Non-pigmented ciliary epithelial cell (primary cell): ENCODE data around the gene ANKRD40CL.

Experiments
- DNase-seq: peaks from one replicate; pipeline ENCODE4 v3.0.0-alpha.2; 2010; ENCODE audit warnings: low read depth

Gene ANKRD40CL

DNA sequence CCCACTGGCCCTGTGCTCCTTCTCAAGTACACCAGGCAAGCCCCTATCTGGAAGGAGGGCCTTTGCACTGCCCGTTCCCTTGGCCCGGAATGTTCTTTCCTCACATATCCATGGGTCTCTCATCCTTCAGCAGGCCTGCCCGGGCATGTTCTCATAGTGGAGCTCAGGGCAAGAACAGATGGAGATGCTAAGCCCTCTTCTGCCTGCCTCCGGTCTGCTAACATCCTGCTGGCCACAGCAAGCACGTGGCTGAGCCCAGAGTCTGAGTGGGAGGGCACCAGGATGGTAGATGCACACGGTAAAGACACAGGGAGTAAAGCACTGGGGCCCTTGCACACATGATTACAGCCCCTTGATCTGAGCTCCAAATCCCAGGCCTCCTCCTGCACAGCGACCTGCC, 19.8 kb upstream of the ANKRD40CL start:
- DNase-seq = no peak

DNA sequence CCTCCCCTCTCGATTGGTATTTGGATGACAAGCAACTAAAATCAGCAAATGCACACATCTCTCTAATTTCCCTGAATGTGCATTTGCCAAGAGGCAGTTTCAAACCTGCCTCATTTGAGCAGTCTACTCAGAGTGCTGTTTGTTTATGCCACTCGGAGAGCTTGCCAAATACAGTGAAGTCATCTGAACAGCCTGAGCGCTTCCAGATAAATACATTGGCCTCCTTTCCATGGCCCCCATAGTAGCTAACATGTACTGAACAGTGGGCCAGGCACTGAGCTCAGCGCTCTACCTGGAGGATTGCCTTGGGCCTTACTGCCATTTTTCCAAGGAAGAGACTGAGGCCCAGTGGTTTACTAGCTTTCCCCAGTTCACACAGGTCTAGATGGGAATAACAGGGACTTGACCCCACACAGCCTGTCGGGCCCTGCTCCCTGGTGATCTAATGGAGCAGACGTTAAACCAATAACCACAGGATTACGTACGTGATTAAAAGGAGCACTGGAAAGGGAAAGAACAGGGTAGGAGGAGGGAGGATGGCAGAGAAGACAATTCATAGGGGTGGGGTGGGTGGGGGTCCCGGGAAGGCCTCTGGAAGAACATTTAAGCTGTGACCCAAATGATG, 18.7 kb upstream of the ANKRD40CL start:
- no peak for DNase-seq

DNA sequence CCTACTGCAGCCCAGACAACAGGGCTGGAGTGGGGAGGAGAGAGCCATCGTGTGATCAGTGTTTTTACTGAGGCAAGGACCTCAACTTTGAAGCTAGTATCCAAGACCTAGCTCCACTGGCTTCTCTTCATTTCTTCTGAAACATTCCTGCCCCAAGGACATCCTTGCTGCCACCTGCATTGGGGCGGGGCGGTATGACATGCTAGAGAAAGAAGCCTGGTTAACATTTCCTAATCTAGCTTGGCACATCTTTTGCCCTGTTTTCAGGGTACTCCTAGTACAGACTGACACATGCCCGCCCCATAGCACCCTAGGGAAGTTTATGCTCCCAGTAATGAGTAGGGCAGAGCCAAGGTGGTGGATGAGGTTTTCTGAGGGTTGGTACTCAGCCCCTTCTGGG, 17.8 kb upstream of the ANKRD40CL start:
- no peak for DNase-seq

DNA sequence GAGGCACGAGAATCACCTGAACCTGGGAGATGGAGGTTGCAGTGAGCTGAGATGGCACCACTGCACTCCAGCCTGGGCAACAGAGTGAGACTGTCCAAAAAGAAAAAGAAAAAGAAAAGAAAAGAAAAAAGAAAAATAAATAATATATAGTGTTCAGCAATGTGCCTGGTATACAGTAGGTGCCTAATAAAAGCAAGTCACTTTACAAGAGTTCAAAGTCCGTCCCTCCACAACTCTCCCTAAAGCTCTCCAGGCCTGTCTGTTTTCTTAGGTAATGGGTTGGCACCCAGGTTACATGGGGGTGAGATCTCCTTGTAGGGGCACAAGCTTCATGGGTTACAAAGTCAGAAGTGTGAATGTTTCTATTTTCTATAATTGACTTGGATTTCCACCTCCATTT, 16.6 kb upstream of the ANKRD40CL start:
- no peak for DNase-seq

DNA sequence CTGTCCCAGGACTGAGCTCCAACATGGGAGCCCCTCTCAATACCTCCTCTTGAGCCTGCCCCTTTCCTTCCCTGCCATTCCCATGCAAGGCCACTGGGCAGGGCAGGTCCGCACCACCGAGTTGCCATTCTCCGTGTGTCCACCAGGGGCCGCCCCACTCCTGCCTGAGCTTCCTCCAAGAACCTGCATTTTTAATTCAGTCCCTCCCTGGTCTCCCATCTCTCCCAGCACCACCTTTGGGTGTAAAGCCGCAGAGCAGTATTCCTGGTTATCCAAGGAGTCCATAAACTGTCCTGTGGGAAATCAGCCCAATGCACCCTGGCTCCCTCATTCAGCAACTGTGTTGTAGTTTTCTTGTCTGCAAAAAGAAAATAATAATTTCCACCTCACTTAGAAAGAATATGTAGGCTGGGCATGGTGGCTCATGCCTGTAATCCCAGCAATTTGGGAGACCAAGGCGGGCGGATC, 15.9 kb upstream of the ANKRD40CL start:
- peak; percentile 38 for DNase-seq

DNA sequence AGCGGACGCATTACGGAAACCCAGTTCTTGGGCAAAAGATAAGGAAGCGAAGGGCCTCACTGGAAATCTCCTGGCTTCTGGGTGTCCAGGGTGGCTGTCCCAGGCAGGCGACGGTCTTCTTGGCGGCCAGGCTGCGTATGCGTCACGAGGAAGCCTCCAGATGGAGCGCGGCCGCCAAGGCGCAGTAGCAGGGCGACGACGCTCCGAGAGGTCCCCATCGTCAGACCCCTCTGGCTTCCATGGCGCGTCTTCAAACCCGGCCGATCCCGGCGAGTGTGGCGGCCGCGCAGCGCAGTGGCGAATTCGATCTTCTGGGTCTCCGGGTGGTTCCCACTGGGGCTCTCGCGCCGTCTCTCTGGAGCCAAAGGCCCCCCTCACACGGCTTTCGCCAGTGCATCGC, 13.8 kb upstream of the ANKRD40CL start:
- no peak for DNase-seq

DNA sequence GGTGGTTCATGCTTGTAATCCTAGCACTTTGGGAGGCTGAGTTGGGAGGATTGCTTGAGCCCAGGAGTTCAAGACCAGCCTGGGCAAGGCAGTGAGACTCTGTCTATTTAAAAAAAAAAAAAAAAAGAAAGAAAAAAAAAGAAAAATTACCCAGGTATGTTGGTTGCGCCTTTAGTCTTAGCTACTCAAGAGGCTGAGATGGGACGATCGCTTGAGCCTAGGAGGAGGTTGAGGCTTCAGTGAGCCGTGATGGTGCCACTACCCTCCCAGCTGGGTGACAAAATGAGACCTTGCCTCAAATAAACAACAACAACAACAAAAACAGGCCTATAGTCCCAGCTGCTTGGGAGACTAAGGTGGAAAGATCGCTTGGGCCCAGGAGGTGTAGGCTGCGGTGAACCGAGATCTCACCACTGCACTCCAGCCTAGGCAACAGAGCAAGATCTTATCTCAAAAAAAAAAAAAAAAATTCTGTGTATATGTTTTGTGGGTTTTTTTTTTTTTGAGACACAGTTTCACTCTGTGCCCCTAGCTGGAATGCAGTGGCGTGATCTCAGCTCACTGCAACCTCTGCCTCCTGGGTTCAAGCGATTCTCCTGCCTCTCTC, 12.5 kb upstream of the ANKRD40CL start:
- DNase-seq = no peak

DNA sequence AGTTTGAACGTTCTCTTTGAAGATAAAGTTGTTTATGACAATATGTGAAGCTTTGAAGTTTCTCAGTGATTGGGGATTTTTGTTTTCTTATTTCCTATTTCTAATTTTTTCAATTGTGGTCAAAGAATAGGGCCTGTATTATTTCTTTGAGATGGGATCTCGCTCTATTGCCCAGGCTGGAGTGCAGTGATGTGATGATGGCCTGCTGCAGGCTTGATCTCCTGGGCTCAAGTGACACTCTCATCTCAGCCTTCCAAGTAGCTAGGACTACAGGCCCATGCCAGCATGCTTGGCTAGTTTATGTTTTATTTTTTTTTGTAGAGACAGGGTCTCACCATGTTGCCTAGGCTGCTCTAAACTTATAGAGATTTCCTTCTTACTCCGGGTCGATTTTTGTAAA, 11.7 kb upstream of the ANKRD40CL start:
- no peak for DNase-seq

DNA sequence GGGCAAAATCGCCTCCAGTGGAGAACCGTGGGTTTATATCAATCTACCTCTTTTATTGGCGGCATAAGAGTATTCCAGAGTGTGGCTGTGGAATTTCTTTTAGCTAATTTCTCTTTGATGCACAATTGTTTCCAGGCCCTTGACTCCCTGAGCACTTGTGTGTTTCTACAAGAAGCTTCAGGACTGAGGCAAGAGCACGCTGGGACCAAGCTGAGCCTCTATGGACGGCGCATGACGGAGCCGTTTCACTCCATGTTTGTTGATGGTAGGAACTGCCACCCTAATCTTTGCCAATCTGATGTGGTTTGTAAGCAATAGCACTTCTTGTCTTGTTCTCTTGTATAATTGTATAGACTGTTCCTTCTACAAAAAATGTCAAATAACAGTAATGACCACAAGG, 11.2 kb upstream of the ANKRD40CL start:
- DNase-seq = no peak

DNA sequence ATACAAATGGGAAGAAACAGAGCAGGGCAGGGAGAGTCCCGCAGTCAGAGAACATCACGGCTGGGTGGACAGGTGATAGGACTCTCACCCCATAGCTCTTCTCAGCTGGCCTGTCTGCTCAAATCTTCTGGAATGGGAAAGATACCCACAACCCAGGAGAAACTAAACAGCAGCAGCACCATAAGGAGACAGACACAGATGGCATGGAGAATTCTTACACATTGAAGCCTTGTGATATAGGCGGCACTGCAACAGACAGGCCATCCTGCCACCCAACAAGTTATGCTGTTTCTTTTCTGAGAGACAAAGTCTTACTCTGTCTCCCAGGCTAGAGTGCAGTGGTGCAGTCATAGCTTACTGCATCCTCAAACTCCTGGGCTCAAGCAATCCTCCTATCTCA, 8.6 kb upstream of the ANKRD40CL start:
- no peak for DNase-seq

DNA sequence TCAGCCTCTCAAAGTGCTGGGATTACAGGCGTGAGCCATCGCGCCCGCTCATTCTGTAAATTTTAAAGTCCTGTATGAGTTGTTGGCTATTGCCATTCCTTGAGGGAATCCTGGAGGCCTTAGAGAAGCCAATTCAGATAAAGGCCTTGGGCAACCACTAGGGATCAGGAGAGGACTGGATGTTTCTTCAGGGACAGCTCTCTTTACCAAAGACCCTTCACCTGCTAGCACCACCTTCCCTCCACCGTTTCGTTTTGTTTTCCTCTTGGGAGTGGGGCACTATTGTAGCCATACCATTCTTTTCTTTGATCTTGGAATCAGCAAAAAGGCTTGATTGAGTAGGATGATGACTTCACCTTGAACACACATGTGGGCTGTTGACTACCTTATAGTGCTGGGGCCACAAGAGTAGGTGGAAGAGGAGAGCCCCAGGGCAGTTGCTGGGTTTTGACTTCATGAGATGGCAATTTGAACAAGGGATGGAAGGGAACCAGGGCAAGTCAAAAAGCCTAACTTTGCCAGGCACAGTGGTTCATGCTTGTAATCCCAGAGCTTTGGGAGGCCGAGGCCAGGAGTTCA, 7.0 kb upstream of the ANKRD40CL start:
- no peak for DNase-seq

DNA sequence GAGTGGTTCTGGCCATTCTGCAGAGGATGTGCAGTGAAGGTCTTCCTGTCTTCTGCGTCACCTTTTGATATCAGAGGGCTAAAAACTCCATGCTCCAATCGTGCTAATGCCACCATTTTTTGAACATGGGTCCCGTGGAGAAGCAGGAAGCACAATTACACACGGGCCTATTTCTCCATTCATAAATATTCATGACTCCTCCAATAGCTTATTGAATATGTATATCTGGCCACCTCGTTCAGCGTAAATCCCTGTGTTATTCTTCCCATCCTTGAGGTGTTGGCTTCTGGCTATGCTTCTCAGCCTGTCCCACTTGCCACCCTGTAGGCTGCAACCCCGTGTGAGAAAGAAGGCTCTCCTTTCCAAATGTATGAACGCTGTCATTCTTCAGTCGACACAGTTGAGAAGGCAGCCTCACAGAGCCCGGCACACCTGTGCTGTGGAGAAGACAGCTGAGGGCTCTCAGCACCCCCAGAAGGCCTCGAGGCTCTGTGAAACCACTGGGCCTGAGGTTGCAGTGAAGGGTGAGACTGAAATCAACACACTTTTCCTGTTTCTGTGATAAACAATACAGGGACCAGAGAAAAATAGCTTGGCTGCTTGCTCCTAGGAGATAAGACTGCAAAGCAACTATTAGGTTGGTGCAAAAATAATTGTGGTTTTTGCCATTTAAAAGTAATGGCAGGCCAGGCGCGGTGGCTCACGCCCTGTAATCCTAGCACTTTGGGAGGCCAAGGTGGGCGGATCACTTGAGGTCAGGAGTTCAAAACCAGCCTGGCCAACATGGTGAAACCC, 4.9 kb upstream of the ANKRD40CL start:
- DNase-seq = no peak

DNA sequence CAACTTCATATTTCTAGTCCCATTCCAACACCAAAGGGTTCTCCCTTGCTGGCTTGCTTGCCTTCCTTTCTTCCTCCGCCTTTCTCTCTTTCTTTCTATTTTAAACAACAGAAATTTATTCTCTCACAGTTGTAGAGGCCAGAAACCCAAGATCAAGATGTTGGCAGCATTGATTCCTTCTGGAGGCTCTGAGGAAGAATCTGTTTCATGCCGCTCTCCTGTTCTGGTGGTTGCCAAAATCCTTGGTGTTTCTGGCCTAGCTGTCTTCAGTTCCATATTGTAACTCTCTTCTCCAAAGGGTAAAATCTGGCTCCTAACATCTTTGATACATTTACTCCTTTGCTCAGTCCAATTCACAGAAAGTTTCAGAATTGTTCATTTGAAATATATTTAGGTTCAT, 3.0 kb upstream of the ANKRD40CL start:
- DNase-seq = no peak

DNA sequence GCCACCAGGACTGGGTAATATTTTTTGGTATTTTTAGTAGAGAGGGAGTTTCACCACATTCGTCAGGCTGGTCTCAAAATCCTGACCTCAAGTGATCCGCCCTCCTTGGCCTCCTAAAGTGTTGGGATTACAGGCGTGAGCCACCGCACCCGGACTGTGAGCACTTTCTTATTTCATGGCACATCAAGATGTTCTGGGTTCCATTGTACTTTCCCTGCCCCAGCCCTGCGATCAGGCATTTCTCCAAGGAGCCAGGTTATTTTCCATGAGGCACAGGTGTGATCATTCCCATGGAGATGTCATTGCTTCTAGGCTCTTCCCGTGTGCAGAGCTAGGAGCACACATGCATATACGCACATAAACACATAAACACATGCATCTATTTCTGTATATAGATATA, 2.6 kb upstream of the ANKRD40CL start:
- no peak for DNase-seq

DNA sequence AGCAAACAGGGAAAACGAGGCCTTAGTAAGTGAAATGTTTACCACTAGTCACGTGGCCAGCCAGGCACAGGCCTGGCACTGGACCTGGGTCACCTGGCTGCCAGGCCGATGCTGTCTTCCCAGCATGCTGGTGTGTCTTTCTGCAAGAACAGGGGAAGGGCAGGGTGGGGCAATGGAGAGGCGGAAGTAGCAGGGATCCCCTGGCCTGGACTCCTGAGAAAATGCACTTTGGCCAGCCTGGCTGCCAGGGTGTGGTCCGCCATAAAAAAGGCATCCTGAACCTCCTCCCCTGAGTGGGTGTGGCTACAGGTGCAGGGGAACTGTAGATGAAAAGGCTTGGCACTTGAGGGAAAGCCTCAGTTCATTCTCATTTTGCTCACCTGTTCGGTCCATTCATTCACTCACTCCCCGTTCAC, 1.0 kb upstream of the ANKRD40CL start:
- no peak for DNase-seq

DNA sequence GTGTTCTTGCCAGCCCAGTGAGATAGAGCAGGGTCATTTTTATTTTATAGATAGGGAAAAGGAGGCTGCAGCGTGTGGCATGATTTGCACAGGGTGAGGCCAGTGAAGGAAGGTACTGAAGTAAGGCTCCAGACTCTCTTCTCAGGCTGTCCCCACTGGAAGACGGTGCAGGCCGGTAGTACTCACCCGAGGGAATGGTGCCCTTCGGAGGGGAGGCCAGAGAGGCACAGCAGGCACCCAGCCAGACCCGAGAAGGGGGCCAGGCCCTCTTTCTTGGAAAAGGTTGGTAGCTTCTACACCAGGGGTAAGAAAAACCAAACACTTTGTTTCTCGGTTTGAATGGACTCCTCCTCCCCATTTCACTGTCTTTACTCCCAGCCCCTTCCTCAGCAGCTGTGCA, 288 bp downstream of the ANKRD40CL start:
- DNase-seq = no peak

DNA sequence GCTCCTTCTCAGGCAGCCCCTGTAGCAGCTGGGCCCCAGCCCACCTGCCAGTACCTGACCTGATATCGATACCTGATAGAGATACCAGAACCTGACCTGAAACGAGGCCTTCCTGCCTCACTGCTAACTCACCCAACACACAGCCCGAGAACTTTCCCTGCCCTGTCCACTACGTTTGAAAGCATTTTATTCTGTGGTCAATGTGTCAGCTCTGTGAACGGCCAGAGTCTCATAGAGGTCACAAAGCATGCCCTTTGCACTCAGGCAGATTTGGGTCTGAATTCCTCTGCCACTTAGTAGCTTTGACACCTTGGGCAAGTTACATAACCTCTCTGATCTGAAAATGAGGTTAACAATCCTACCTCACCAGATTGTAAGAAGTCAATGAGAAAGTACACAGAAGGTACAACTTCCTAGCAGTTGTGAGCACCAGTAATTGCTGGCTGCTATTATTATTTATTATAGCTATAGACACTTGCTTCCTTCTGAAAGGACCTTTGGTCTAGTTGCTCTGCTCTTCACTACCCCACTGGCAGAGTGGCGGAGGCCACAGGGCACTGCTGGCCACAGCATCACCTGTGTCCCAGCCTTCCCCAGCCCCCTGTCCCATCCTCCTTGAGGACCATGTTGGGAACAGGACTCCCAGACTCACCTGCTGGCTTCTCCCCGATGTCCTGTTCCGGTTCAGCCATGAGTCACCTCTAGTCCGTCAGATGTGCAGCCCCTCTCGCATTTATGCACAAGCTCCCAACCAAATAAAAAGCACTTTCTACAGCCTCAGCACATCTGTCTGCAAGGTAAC, 895 bp downstream of the ANKRD40CL start:
- DNase-seq = no peak

DNA sequence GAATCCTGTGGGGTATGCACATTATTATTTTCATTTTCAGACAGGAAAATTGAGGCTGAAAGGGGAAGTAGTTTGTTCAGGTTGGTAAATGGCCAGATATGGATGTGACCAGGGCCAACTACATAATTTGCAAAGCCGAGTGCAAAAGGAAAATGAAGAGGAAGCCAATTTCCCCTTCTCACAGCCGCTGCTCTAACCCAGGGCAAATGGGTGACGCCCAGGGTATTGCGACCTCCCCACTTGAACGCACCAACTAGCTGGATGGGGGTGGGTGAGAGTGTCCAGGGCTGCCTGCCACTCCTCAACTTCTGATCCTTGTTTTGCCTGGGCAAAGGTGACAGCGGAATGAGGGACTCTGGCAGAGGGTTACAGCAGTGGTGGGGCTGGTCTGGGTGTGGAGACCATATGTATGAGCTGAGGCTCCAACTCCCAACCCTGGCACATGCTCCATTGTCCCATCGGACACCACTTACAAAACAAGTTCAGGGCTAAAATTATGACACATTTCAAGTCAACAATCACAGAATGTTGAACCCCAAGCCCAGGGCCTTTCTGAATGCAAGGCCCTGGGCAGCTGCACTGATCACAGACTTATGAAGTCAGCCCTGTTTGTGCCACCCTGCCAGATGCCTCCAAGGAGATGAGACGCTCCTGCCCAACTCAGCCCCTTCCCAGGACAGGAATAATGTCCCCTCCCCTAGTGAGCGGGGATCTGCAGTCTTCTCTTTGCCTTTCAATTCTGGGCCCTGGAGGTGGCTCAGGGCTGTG, 1.7 kb downstream of the ANKRD40CL start:
- no peak for DNase-seq

DNA sequence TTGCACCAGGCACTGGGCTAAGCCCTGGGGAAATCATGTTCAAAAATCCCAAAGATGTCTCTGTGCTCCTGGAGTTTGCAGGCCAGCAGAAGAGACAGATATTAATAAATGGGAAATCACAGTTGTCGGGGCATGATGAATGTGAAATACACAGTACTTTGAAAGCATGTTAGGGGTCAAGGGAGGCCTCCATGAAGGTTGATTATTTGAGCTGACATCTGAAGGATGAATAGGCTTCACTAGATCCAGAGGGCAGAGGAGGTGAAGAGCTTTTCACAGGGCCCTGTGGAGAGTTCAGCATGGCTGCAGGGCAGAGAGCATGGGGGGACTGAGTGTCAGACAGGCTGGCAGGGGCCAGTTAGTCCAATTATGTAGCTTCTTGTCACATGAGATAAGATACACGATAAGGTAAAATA, 2.6 kb downstream of the ANKRD40CL start:
- DNase-seq = no peak

DNA sequence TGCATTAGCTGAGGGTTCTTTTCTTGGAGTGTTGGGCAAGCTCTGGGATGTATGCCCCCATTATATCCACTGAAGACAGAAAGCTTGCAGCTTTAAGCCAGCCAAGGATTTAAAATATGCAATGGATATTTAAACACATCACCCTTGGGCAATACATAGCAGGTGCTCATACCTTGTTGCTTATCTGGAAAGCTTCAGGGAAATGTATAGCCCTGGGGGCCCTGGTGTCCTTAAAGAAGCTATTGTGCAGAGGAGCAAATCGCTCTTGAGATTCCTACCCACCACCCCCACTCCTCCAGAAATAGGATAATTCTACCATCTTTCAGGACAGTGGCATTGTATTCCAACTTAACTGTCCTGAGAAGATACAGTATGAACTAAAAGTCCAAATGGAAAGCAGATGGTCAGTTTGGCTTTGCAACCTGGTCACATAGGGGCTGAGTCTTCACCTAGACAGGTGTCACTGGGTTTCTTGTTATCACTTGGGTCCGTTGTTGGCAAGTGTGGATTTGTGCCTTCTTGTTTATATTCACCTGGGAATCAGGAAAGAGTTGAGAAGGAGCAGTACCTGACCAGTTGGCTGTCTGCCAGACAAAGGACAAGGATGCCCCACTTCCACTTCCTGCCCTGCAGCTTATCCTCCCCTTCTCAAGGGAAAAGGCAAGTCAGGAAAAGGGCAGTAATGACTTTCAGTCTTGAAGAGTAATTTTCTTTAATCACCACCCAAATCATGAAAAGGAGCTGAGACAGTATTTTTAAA, 3.4 kb downstream of the ANKRD40CL start:
- no peak for DNase-seq

DNA sequence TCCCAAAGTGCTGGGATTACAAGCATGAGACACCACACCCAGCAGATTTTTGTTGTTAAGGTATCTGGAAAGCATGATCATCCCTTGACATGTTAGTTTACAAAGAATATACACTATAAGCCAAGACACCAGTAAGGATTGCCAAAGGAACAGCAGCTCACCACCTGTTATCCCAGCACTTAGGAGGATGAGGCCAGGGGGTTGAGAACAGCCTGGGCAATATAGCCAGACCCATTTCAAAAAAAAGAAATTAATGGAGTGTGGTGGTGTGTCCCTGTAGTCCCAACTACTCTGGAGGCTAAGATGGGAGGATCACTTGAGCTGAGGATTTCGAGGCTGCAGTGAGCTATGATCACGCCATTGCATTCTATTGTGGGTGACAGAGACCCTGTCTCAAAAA, 5.1 kb downstream of the ANKRD40CL start:
- no peak for DNase-seq
